ENCODE results near the gene PDE9A.

The PDE9A gene

GRCh38 chr21:42736646-42737350 lies 83.4 kb downstream of the PDE9A start:
- DNase-seq (ENCODE audit: low spot score) = no peak
- TF ChIP-seq, protein P1, sequence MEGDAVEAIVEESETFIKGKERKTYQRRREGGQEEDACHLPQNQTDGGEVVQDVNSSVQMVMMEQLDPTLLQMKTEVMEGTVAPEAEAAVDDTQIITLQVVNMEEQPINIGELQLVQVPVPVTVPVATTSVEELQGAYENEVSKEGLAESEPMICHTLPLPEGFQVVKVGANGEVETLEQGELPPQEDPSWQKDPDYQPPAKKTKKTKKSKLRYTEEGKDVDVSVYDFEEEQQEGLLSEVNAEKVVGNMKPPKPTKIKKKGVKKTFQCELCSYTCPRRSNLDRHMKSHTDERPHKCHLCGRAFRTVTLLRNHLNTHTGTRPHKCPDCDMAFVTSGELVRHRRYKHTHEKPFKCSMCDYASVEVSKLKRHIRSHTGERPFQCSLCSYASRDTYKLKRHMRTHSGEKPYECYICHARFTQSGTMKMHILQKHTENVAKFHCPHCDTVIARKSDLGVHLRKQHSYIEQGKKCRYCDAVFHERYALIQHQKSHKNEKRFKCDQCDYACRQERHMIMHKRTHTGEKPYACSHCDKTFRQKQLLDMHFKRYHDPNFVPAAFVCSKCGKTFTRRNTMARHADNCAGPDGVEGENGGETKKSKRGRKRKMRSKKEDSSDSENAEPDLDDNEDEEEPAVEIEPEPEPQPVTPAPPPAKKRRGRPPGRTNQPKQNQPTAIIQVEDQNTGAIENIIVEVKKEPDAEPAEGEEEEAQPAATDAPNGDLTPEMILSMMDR (IDR thresholded peaks at IDR 0.05; ENCODE audit: extremely low read depth, insufficient read depth, missing control alignments) = no peak
- in situ Hi-C loops (cut with MboI; ENCODE audit: low pct_unique_long_range_greater_than_20kb, low sequenced_read_pairs, unreplicated experiment) = no loop called here

- TF ChIP-seq, protein P1 (IDR thresholded peaks at IDR 0.05; ENCODE audit: extremely low read depth, insufficient read depth, missing control alignments) = no peak
- in situ Hi-C loops (cut with MboI; ENCODE audit: low pct_unique_long_range_greater_than_20kb, low sequenced_read_pairs, unreplicated experiment) = no loop called here
- no peak for DNase-seq (ENCODE audit: low spot score)
Observed at GRCh38 chr21:42737951-42738590, 84.7 kb downstream of the PDE9A start.

DNA sequence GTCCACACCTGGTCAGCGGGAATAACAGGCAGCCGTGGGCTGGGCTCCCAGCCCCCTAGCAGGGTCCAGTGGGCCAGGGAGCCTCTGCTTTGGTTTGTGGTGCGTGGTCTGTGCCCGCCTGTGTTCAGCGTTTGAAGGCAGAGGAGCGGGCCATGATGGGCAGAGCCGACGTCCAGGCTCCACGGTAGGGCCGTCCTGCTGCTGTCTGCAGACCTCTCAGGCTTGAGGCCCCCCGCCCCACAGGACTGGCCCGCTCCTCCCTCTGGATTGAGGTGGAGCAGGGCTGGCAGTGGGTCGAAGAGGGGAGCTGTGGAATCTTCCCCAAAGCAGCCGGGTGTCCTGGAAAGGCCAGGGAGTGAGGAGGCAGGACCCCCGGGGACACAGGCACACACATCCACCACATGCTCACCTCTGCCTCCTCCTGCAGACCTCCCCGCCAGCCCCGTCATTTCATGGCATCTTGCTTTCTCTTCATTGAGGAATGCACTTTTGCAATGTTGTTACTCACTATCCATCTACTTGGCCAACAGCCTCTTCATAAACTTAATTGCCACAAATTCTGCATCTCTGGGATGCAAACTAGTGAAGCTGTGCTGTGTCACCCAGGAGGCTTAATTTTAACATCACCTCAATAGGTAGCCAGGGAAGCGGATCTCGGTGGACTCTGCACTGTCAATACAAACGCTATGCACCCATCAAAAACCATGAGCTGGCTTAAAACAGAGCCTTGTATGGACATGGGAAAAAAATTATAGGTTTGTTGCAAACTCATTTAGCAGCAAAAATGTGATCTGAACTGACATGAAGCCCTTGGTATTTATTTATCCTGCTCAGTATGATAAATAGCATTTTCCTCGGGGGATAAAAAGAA lies 85.9 kb downstream of the PDE9A start:
- TF ChIP-seq, protein P1 (IDR thresholded peaks at IDR 0.05; ENCODE audit: extremely low read depth, insufficient read depth, missing control alignments) = no peak
- in situ Hi-C loops (cut with MboI; ENCODE audit: low pct_unique_long_range_greater_than_20kb, low sequenced_read_pairs, unreplicated experiment) = no loop called here
- DNase-seq (ENCODE audit: low spot score) = no peak

DNA sequence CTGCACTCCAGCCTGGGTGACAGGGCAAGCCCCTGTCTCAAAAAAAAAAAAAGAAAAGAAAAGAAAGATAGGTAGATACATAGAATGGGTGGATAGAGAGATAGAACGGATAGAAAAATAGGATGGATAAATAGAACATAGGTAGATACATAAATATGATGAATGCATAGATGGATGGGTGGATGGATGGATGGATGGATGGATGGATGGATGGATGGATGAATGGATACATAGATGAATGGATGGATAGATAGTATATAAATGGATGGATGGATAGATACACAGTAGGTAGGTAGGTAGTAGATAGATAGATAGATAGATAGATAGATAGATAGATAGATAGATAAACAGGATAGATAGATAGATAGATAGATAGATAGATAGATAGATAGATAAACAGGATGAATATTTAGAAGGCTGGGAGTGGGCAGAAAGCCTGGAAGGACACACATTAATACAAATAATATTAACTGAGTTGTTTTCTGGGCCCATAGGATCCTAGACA lies 87.0 kb downstream of the PDE9A start:
- DNase-seq (ENCODE audit: low spot score) = no peak
- TF ChIP-seq, protein P1 (IDR thresholded peaks at IDR 0.05; ENCODE audit: extremely low read depth, insufficient read depth, missing control alignments) = no peak
- in situ Hi-C loops (cut with MboI; ENCODE audit: low pct_unique_long_range_greater_than_20kb, low sequenced_read_pairs, unreplicated experiment) = no loop called here

DNA sequence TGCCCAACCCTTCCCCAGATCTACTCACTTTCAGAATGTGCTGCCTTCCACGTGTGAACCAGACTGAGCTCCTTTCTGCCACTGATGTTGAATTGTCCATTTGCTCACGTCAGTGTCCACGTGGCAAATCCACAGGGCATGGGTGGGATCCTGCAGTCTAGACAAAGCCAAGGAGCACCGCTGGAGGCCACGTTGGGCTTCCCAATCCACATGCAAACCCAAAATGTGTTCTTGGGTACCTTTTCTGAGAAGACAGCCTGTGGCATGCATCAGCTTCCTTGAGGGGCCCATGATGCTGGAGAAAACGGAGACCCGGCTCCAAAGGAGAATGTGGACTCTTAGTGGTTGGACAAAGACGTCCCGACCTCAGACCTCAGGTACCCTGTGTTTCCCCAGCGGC lies 87.6 kb downstream of the PDE9A start:
- DNase-seq (ENCODE audit: low spot score) = no peak
- in situ Hi-C loops (cut with MboI; ENCODE audit: low pct_unique_long_range_greater_than_20kb, low sequenced_read_pairs, unreplicated experiment) = no loop called here
- TF ChIP-seq, protein P1 (IDR thresholded peaks at IDR 0.05; ENCODE audit: extremely low read depth, insufficient read depth, missing control alignments) = no peak
